ENCODE data around the gene GCK.

- no peak for TF ChIP-seq USF1 (IDR thresholded peaks at IDR 0.05)
- no peak for TF ChIP-seq MAX (IDR thresholded peaks at IDR 0.05)
- no peak for TF ChIP-seq ZBTB7A (IDR thresholded peaks at IDR 0.05; ENCODE audit: low read depth)
- peak; percentile 64 for TF ChIP-seq TCF12 (IDR thresholded peaks at IDR 0.05; ENCODE audit: low read depth)
- peak; percentile 34; the same call in 1 of the 2 replicates for TF ChIP-seq EP300 (IDR thresholded peaks at IDR 0.05; ENCODE audit: borderline replicate concordance)
- TF ChIP-seq CREB1 (IDR thresholded peaks at IDR 0.05; ENCODE audit: low read depth): no peak
- TF ChIP-seq TAF1 (IDR thresholded peaks at IDR 0.05; ENCODE audit: low read depth): no peak
These were observed 6.4 kb downstream of the GCK start for GRCh38 chr7:44182827-44183226.
